Eye (tissue), 1 donor: ENCODE results near the gene SPAG9.

ENCODE experiments used
- DNase-seq: peaks from one replicate; pipeline ENCODE4 v3.0.0-alpha.2; 2015

SPAG9 gene

GRCh38 chr17:51120739-51121619, at the start of gene SPAG9:
Gene SPAG9, minus strand, starts transcription at chr17:51120868. Its CDS starts 212 bp downstream, at chr17:51120656.
- peak; percentile 98 for DNase-seq

- no peak for DNase-seq
Observed at GRCh38 chr17:51169340-51169739, 48.7 kb upstream of the SPAG9 start.

GRCh38 chr17:51166987-51167931, 46.6 kb upstream of the SPAG9 start:
- DNase-seq: peak; percentile 76

- DNase-seq: peak; percentile 93
Observed at GRCh38 chr17:51166198-51166986, 45.7 kb upstream of the SPAG9 start, which contains the start of gene NME2. Gene NME2, plus strand, starts transcription at chr17:51166411. Its CDS starts 420 bp downstream, at chr17:51166831.

- DNase-seq: no peak
Observed at GRCh38 chr17:51165680-51166197, 45.1 kb upstream of the SPAG9 start.

GRCh38 chr17:51164911-51165679, 44.4 kb upstream of the SPAG9 start:
- peak; percentile 38 for DNase-seq

GRCh38 chr17:51161541-51161940, 40.9 kb upstream of the SPAG9 start:
- no peak for DNase-seq

GRCh38 chr17:51159604-51160003, 38.9 kb upstream of the SPAG9 start:
- no peak for DNase-seq

GRCh38 chr17:51155416-51155815, 34.7 kb upstream of the SPAG9 start:
- DNase-seq: no peak

- DNase-seq: peak; percentile 48
Observed at GRCh38 chr17:51154176-51154575, 33.5 kb upstream of the SPAG9 start.

- DNase-seq: peak; percentile 99
Observed at GRCh38 chr17:51153210-51154072, 32.8 kb upstream of the SPAG9 start, which contains the start of gene NME1. Gene NME1, plus strand, starts transcription at chr17:51153559. Its CDS starts 2,096 bp downstream, at chr17:51155655.

GRCh38 chr17:51152766-51153209, 32.1 kb upstream of the SPAG9 start:
- no peak for DNase-seq

GRCh38 chr17:51150932-51151331, 30.3 kb upstream of the SPAG9 start:
- no peak for DNase-seq

GRCh38 chr17:51149163-51149562, 28.5 kb upstream of the SPAG9 start:
- no peak for DNase-seq

- DNase-seq: no peak
Observed at GRCh38 chr17:51147650-51148049, 27.0 kb upstream of the SPAG9 start.

- no peak for DNase-seq
Observed at GRCh38 chr17:51144266-51145022, 23.8 kb upstream of the SPAG9 start.

GRCh38 chr17:51142597-51142996, 21.9 kb upstream of the SPAG9 start:
- DNase-seq: no peak

- DNase-seq: no peak
Observed at GRCh38 chr17:51135956-51136355, 15.3 kb upstream of the SPAG9 start.

GRCh38 chr17:51133365-51133764, 12.7 kb upstream of the SPAG9 start:
- DNase-seq: no peak

- no peak for DNase-seq
Observed at GRCh38 chr17:51132964-51133319, 12.3 kb upstream of the SPAG9 start.
